SU-DHL-6 (cell line): ENCODE measurements around the gene NCOA5.

Source experiments
- H2AFZ ChIP-seq: fragments of 200-600 bp; sonication (generic); 2 replicates; pipeline ENCODE4 v1.6.1; 2014; ENCODE audit warnings: low read depth, mild to moderate bottlenecking, moderate library complexity, mixed read lengths, antibody characterized with exemption, low read length; ENCODE audit not compliant: severe bottlenecking
- H3F3A ChIP-seq: fragments of 200-600 bp; shearing (Covaris generic); 2 replicates; pipeline ENCODE4 v1.6.0; 2016; ENCODE audit warnings: antibody characterized with exemption, mild to moderate bottlenecking; ENCODE audit not compliant: insufficient read depth
- H3K27ac ChIP-seq: fragments of 200-600 bp; sonication (generic); 2 replicates; pipeline ENCODE4 v1.5.1; 2016; ENCODE audit warnings: low read depth, mild to moderate bottlenecking, low read length, moderate library complexity, mixed read lengths
- H3K27me3 ChIP-seq: fragments of 200-600 bp; sonication (generic), shearing (Covaris generic); 2 replicates; pipeline ENCODE4 v1.6.0; 2014; ENCODE audit warnings: mild to moderate bottlenecking, low read length
- H3K36me3 ChIP-seq: fragments of 200-600 bp; sonication (generic); 2 replicates; pipeline ENCODE4 v1.6.1; 2014; ENCODE audit warnings: mild to moderate bottlenecking, low read length, mixed read lengths
- H3K4me2 ChIP-seq: fragments of 300-600, 200-600 bp; shearing (Covaris generic), sonication (generic); 2 replicates; pipeline ENCODE4 v1.6.0; 2014; ENCODE audit warnings: low read length, low read depth, mild to moderate bottlenecking; ENCODE audit not compliant: poor library complexity, severe bottlenecking
- H3K4me3 ChIP-seq: fragments of 200-600 bp; sonication (generic); 2 replicates; pipeline ENCODE4 v1.5.1; 2014; ENCODE audit warnings: antibody characterized with exemption, low read length, mild to moderate bottlenecking, mixed read lengths; ENCODE audit not compliant: insufficient read depth, poor library complexity, severe bottlenecking
- H3K79me2 ChIP-seq: fragments of 200-600 bp; sonication (generic); 2 replicates; pipeline ENCODE4 v1.6.1; 2014; ENCODE audit warnings: mild to moderate bottlenecking, low read length, moderate library complexity; ENCODE audit not compliant: insufficient read depth
- H3K9ac ChIP-seq: fragments of 200-600 bp; sonication (generic); 2 replicates; pipeline ENCODE4 v1.7.0; 2014; ENCODE audit warnings: mild to moderate bottlenecking, low read length
- H3K9me2 ChIP-seq: fragments of 200-600 bp; sonication (generic); replicated peaks from 2 replicates; pipeline ENCODE4 v1.6.1; 2014; ENCODE audit warnings: low read length; ENCODE audit not compliant: insufficient read depth
- H3K9me3 ChIP-seq: fragments of 200-600 bp; sonication (generic); 2 replicates; pipeline ENCODE4 v1.6.1; 2014; ENCODE audit warnings: low read length, mixed read lengths; ENCODE audit not compliant: insufficient read depth
- H4K20me1 ChIP-seq: fragments of 200-600 bp; sonication (generic); 2 replicates; pipeline ENCODE4 v1.6.1; 2014; ENCODE audit warnings: low read depth, mild to moderate bottlenecking, antibody characterized with exemption, low read length, moderate library complexity, mixed read lengths
- CTCF ChIP-seq: fragments of 200-600 bp; sonication (generic); IDR thresholded peaks from one replicate; pipeline ENCODE4 v1.5.1; 2017; ENCODE audit warnings: antibody characterized with exemption, mild to moderate bottlenecking, low read length, moderate library complexity; ENCODE audit not compliant: insufficient read depth, poor library complexity, severe bottlenecking
- EZH2phosphoT487 ChIP-seq: fragments of 200-600 bp; sonication (generic), shearing (Covaris generic); conservative IDR thresholded peaks from 2 replicates; pipeline ENCODE4 v1.6.1; 2018; ENCODE audit warnings: mild to moderate bottlenecking, antibody characterized with exemption, low read length, moderate library complexity, mixed read lengths

NCOA5 gene

GRCh38 chr20:46028110-46028509 is 61.7 kb downstream of the NCOA5 start:
- Histone ChIP-seq H4K20me1 (no peaks in the 10 kb centered on the region), H3K27me3 (no peaks in the 10 kb centered on the region), H2AFZ (no peak overlapping the region), H3K36me3 (no peaks in the 10 kb centered on the region), H3K79me2 (no peaks in the 10 kb centered on the region), H3K9me2 (no peaks in the 10 kb centered on the region), H3K27ac (no peak overlapping the region), H3K4me3 (no peak overlapping the region), H3K9me3 (no peaks in the 10 kb centered on the region), H3K4me2 (no peak overlapping the region), H3F3A (no peaks in the 10 kb centered on the region), H3K9ac (no peak overlapping the region)
- TF ChIP-seq EZH2phosphoT487 (no peak), CTCF (no peak)

- Histone ChIP-seq H3K27me3 (no peaks in the 10 kb centered on the region), H2AFZ (no peak overlapping the region), H4K20me1 (no peaks in the 10 kb centered on the region), H3K4me2 (no peak overlapping the region), H3K9ac (no peak overlapping the region), H3K36me3 (no peaks in the 10 kb centered on the region), H3K79me2 (no peaks in the 10 kb centered on the region), H3K4me3 (no peak overlapping the region), H3F3A (no peaks in the 10 kb centered on the region), H3K9me3 (no peaks in the 10 kb centered on the region), H3K9me2 (no peaks in the 10 kb centered on the region), H3K27ac (no peak overlapping the region)
- TF ChIP-seq CTCF (no peak), EZH2phosphoT487 (no peak)
Measured at GRCh38 chr20:46027245-46027853, 62.4 kb downstream of the NCOA5 start.

GRCh38 chr20:46025376-46025783 is 64.4 kb downstream of the NCOA5 start:
- Histone ChIP-seq H3K36me3 (no peaks in the 10 kb centered on the region), H3K9me3 (no peaks in the 10 kb centered on the region), H3K4me3 (no peak overlapping the region), H4K20me1 (no peaks in the 10 kb centered on the region), H3K79me2 (no peaks in the 10 kb centered on the region), H3K27ac (no peak overlapping the region), H3K9ac (no peak overlapping the region), H3K27me3 (no peaks in the 10 kb centered on the region), H3K9me2 (no peaks in the 10 kb centered on the region), H3K4me2 (no peak overlapping the region), H2AFZ (no peak overlapping the region), H3F3A (no peaks in the 10 kb centered on the region)
- TF ChIP-seq EZH2phosphoT487 (no peak), CTCF (no peak)
